GM19452 (cell line): ENCODE results near the gene C6orf89.

Experiments
- ATAC-seq: cut with Tn5 transposase; IDR thresholded peaks from one replicate; pipeline ENCODE4 v1.9.1; 2021; ENCODE audit not compliant: unreplicated experiment

The C6orf89 gene

GRCh38 chr6:36967301-36967700 is 81.5 kb downstream of the C6orf89 start:
- no peak for ATAC-seq

GRCh38 chr6:36967757-36968156 is 82.0 kb downstream of the C6orf89 start:
- no peak for ATAC-seq

- no peak for ATAC-seq
Observed at GRCh38 chr6:36968266-36968977, 82.7 kb downstream of the C6orf89 start.

- no peak for ATAC-seq
Observed at GRCh38 chr6:36969240-36969691, 83.5 kb downstream of the C6orf89 start.

GRCh38 chr6:36969988-36970891 is 84.5 kb downstream of the C6orf89 start:
- no peak for ATAC-seq

- no peak for ATAC-seq
Observed at GRCh38 chr6:36970892-36971842, 85.4 kb downstream of the C6orf89 start.

- ATAC-seq = no peak
Observed at GRCh38 chr6:36971921-36972673, 86.3 kb downstream of the C6orf89 start.

- no peak for ATAC-seq
Observed at GRCh38 chr6:36973190-36973589, 87.4 kb downstream of the C6orf89 start.

- no peak for ATAC-seq
Observed at GRCh38 chr6:36973647-36974046, 87.9 kb downstream of the C6orf89 start.

- no peak for ATAC-seq
Observed at GRCh38 chr6:36975231-36976006, 89.7 kb downstream of the C6orf89 start.

GRCh38 chr6:36976007-36976264 is 90.2 kb downstream of the C6orf89 start:
- ATAC-seq = no peak

- no peak for ATAC-seq
Observed at GRCh38 chr6:36976509-36976908, 90.8 kb downstream of the C6orf89 start.

GRCh38 chr6:36976931-36977330 is 91.2 kb downstream of the C6orf89 start:
- ATAC-seq = no peak

GRCh38 chr6:36977470-36977941 is 91.8 kb downstream of the C6orf89 start:
- no peak for ATAC-seq
